Panc1 (cell line): ENCODE measurements around the gene SLC35E3.
"Not testable (repeated sequence)": the region's sequence is repeated elsewhere in the genome, so short reads cannot be mapped to it uniquely, and the experiment has no call there.

Source experiments
- POLR2AphosphoS5 ChIP-seq: IDR thresholded peaks from 2 replicates; pipeline ENCODE4 v1.6.1; 2012; ENCODE audit warnings: mild to moderate bottlenecking, low read depth, low read length, moderate library complexity
- TF ChIP-seq, protein P1 (sequence below): fragments of 450-650 bp; IDR thresholded peaks from 2 replicates; pipeline ENCODE4 v1.5.1; 2017; ENCODE audit warnings: mild to moderate bottlenecking

DNA sequence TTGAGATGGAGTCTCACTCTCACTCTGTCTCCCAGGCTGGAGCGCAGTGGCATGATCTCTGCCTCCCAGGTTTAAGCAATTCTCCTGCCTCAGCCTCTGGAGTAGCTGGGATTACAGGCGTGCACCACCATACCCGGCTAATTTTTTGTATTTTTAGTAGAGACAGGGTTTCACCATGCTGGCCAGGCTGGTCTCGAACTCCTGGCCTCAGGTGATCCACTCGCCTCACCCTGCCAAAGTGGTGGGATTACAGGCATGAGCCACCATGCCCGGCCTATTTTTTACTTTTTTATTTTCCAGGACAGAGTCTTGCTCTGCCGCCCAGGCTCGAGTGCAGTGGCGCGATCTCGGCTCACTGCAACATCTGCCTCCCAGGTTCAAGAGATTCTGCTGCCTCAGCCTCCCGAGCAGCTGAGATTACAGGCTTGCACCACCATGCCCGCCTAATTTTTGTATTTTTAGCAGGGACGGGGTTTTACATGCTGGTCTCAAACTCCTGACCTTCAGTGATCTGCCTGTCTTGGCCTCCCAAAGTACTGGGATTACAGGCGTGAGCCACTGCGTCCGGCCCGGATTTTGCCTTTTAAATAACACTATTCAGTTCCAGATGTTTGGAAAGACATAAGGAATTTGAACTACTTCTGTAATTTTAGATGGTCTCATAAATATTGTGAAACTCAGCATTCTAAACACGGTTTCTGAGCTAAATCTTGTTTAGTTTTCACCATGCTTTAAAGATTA lies 57.1 kb downstream of the SLC35E3 start:
- TF ChIP-seq, protein P1, sequence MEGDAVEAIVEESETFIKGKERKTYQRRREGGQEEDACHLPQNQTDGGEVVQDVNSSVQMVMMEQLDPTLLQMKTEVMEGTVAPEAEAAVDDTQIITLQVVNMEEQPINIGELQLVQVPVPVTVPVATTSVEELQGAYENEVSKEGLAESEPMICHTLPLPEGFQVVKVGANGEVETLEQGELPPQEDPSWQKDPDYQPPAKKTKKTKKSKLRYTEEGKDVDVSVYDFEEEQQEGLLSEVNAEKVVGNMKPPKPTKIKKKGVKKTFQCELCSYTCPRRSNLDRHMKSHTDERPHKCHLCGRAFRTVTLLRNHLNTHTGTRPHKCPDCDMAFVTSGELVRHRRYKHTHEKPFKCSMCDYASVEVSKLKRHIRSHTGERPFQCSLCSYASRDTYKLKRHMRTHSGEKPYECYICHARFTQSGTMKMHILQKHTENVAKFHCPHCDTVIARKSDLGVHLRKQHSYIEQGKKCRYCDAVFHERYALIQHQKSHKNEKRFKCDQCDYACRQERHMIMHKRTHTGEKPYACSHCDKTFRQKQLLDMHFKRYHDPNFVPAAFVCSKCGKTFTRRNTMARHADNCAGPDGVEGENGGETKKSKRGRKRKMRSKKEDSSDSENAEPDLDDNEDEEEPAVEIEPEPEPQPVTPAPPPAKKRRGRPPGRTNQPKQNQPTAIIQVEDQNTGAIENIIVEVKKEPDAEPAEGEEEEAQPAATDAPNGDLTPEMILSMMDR: not testable (repeated sequence)
- not testable (repeated sequence) for TF ChIP-seq POLR2AphosphoS5
